Measurements from ENCODE around the gene TOGARAM1.

The TOGARAM1 gene

GRCh38 chr14:45028107-45028626 lies 66.2 kb downstream of the TOGARAM1 start:
- no peak for DNase-seq (ENCODE audit: low read depth)
- TF ChIP-seq, protein P1, sequence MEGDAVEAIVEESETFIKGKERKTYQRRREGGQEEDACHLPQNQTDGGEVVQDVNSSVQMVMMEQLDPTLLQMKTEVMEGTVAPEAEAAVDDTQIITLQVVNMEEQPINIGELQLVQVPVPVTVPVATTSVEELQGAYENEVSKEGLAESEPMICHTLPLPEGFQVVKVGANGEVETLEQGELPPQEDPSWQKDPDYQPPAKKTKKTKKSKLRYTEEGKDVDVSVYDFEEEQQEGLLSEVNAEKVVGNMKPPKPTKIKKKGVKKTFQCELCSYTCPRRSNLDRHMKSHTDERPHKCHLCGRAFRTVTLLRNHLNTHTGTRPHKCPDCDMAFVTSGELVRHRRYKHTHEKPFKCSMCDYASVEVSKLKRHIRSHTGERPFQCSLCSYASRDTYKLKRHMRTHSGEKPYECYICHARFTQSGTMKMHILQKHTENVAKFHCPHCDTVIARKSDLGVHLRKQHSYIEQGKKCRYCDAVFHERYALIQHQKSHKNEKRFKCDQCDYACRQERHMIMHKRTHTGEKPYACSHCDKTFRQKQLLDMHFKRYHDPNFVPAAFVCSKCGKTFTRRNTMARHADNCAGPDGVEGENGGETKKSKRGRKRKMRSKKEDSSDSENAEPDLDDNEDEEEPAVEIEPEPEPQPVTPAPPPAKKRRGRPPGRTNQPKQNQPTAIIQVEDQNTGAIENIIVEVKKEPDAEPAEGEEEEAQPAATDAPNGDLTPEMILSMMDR (IDR thresholded peaks at IDR 0.05; ENCODE audit: low read length, missing control alignments): no peak
- no peak overlapping the region for H3K4me3 ChIP-seq (replicated peaks; ENCODE audit: low read depth, low read length)

- DNase-seq (ENCODE audit: low read depth): no peak
- TF ChIP-seq, protein P1 (IDR thresholded peaks at IDR 0.05; ENCODE audit: low read length, missing control alignments): no peak
- H3K4me3 ChIP-seq (replicated peaks; ENCODE audit: low read depth, low read length): no peak overlapping the region
Measured at GRCh38 chr14:45034730-45035129, 72.7 kb downstream of the TOGARAM1 start.

- H3K4me3 ChIP-seq (replicated peaks; ENCODE audit: low read depth, low read length): no peak overlapping the region
- TF ChIP-seq, protein P1 (IDR thresholded peaks at IDR 0.05; ENCODE audit: low read length, missing control alignments): no peak
- DNase-seq (ENCODE audit: low read depth): no peak
Measured at GRCh38 chr14:45038256-45038655, 76.3 kb downstream of the TOGARAM1 start.

DNA sequence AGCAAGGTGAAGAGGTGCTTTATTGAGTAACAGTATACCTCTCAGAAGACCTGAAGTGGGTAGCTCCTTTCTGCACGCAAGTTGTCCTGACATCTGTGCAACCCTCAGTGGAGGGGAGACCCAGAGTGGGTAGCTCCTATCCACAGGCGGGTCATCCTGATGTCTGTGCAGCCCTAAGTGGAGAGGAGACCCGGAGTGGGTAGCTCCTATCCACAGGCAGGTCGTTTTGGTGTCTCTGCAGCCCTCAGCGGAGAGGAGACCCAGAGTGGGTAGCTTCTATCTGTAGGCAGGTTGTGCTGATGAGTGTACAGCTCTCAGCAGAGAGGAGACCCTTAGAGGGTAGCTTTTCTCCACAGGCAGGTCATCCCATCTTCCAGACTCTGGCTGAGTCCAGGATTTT lies 76.9 kb downstream of the TOGARAM1 start:
- no peak overlapping the region for H3K4me3 ChIP-seq (replicated peaks; ENCODE audit: low read depth, low read length)
- TF ChIP-seq, protein P1 (IDR thresholded peaks at IDR 0.05; ENCODE audit: low read length, missing control alignments): no peak
- no peak for DNase-seq (ENCODE audit: low read depth)

- H3K4me3 ChIP-seq (replicated peaks; ENCODE audit: low read depth, low read length): no peak overlapping the region
- DNase-seq (ENCODE audit: low read depth): no peak
- TF ChIP-seq, protein P1 (IDR thresholded peaks at IDR 0.05; ENCODE audit: low read length, missing control alignments): no peak
Measured at GRCh38 chr14:45039390-45039789, 77.4 kb downstream of the TOGARAM1 start.

- H3K4me3 ChIP-seq (replicated peaks; ENCODE audit: low read depth, low read length): no peak overlapping the region
- TF ChIP-seq, protein P1 (IDR thresholded peaks at IDR 0.05; ENCODE audit: low read length, missing control alignments): no peak
- no peak for DNase-seq (ENCODE audit: low read depth)
Measured at GRCh38 chr14:45041641-45042040, 79.7 kb downstream of the TOGARAM1 start.

GRCh38 chr14:45044638-45045037 lies 82.6 kb downstream of the TOGARAM1 start:
- TF ChIP-seq, protein P1 (IDR thresholded peaks at IDR 0.05; ENCODE audit: low read length, missing control alignments): no peak
- no peak overlapping the region for H3K4me3 ChIP-seq (replicated peaks; ENCODE audit: low read depth, low read length)
- DNase-seq (ENCODE audit: low read depth): no peak

All from fibroblast of pulmonary artery (primary cell).